SU-DHL-6 (cell line): ENCODE data around the gene BCKDK.

Experiments used
- H2AFZ ChIP-seq: fragments of 200-600 bp; sonication (generic); 2 replicates; pipeline ENCODE4 v1.6.1; 2014; ENCODE audit warnings: low read depth, mild to moderate bottlenecking, moderate library complexity, mixed read lengths, antibody characterized with exemption, low read length; ENCODE audit not compliant: severe bottlenecking
- H3F3A ChIP-seq: fragments of 200-600 bp; shearing (Covaris generic); 2 replicates; pipeline ENCODE4 v1.6.0; 2016; ENCODE audit warnings: antibody characterized with exemption, mild to moderate bottlenecking; ENCODE audit not compliant: insufficient read depth
- H3K27ac ChIP-seq: fragments of 200-600 bp; sonication (generic); 2 replicates; pipeline ENCODE4 v1.5.1; 2016; ENCODE audit warnings: low read depth, mild to moderate bottlenecking, low read length, moderate library complexity, mixed read lengths
- H3K27me3 ChIP-seq: fragments of 200-600 bp; sonication (generic), shearing (Covaris generic); 2 replicates; pipeline ENCODE4 v1.6.0; 2014; ENCODE audit warnings: mild to moderate bottlenecking, low read length
- H3K36me3 ChIP-seq: fragments of 200-600 bp; sonication (generic); 2 replicates; pipeline ENCODE4 v1.6.1; 2014; ENCODE audit warnings: mild to moderate bottlenecking, low read length, mixed read lengths
- H3K4me2 ChIP-seq: fragments of 300-600, 200-600 bp; shearing (Covaris generic), sonication (generic); 2 replicates; pipeline ENCODE4 v1.6.0; 2014; ENCODE audit warnings: low read length, low read depth, mild to moderate bottlenecking; ENCODE audit not compliant: poor library complexity, severe bottlenecking
- H3K4me3 ChIP-seq: fragments of 200-600 bp; sonication (generic); 2 replicates; pipeline ENCODE4 v1.5.1; 2014; ENCODE audit warnings: antibody characterized with exemption, low read length, mild to moderate bottlenecking, mixed read lengths; ENCODE audit not compliant: insufficient read depth, poor library complexity, severe bottlenecking
- H3K79me2 ChIP-seq: fragments of 200-600 bp; sonication (generic); 2 replicates; pipeline ENCODE4 v1.6.1; 2014; ENCODE audit warnings: mild to moderate bottlenecking, low read length, moderate library complexity; ENCODE audit not compliant: insufficient read depth
- H3K9ac ChIP-seq: fragments of 200-600 bp; sonication (generic); 2 replicates; pipeline ENCODE4 v1.7.0; 2014; ENCODE audit warnings: mild to moderate bottlenecking, low read length
- H3K9me2 ChIP-seq: fragments of 200-600 bp; sonication (generic); replicated peaks from 2 replicates; pipeline ENCODE4 v1.6.1; 2014; ENCODE audit warnings: low read length; ENCODE audit not compliant: insufficient read depth
- H3K9me3 ChIP-seq: fragments of 200-600 bp; sonication (generic); 2 replicates; pipeline ENCODE4 v1.6.1; 2014; ENCODE audit warnings: low read length, mixed read lengths; ENCODE audit not compliant: insufficient read depth
- H4K20me1 ChIP-seq: fragments of 200-600 bp; sonication (generic); 2 replicates; pipeline ENCODE4 v1.6.1; 2014; ENCODE audit warnings: low read depth, mild to moderate bottlenecking, antibody characterized with exemption, low read length, moderate library complexity, mixed read lengths
- EZH2phosphoT487 ChIP-seq: fragments of 200-600 bp; sonication (generic), shearing (Covaris generic); conservative IDR thresholded peaks from 2 replicates; pipeline ENCODE4 v1.6.1; 2018; ENCODE audit warnings: mild to moderate bottlenecking, antibody characterized with exemption, low read length, moderate library complexity, mixed read lengths
- TF ChIP-seq, protein P1 (sequence below): fragments of 200-600 bp; sonication (generic); IDR thresholded peaks from one replicate; pipeline ENCODE4 v1.5.1; 2017; ENCODE audit warnings: antibody characterized with exemption, mild to moderate bottlenecking, low read length, moderate library complexity; ENCODE audit not compliant: insufficient read depth, poor library complexity, severe bottlenecking

BCKDK gene

DNA sequence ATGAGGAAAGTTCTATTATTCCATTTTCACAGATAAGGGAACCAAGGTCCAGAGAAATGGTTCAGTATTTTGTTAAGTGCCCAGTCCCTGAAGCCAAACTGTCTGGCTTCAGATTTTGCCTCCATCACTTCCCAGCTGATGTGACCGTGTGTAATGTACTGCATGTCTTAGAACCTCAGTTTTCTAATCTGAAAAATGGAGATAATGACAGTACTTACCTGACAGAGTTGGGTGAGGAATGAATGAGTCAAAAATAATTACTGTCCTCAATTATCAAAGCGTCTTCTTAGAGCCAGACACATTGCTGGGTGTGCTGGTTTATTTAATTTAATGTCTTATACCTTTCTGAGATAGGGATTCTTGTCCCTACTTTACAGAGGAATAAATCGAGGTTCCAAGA, 40.8 kb upstream of the BCKDK start:
- Histone ChIP-seq H3K4me2 (no peak overlapping the region), H3K9me2 (no peaks in the 10 kb centered on the region), H3F3A (peaks cover 7% of the 10 kb centered on the region; the same call in 1 of the 2 replicates), H2AFZ (no peak overlapping the region), H3K79me2 (peaks cover 47% of the 10 kb centered on the region), H3K9ac (no peak overlapping the region), H3K27ac (no peak overlapping the region), H3K27me3 (no peaks in the 10 kb centered on the region), H3K4me3 (no peak overlapping the region), H3K9me3 (no peaks in the 10 kb centered on the region), H3K36me3 (no peaks in the 10 kb centered on the region), H4K20me1 (no peaks in the 10 kb centered on the region)
- TF ChIP-seq, protein P1, sequence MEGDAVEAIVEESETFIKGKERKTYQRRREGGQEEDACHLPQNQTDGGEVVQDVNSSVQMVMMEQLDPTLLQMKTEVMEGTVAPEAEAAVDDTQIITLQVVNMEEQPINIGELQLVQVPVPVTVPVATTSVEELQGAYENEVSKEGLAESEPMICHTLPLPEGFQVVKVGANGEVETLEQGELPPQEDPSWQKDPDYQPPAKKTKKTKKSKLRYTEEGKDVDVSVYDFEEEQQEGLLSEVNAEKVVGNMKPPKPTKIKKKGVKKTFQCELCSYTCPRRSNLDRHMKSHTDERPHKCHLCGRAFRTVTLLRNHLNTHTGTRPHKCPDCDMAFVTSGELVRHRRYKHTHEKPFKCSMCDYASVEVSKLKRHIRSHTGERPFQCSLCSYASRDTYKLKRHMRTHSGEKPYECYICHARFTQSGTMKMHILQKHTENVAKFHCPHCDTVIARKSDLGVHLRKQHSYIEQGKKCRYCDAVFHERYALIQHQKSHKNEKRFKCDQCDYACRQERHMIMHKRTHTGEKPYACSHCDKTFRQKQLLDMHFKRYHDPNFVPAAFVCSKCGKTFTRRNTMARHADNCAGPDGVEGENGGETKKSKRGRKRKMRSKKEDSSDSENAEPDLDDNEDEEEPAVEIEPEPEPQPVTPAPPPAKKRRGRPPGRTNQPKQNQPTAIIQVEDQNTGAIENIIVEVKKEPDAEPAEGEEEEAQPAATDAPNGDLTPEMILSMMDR: no peak
- no peak for TF ChIP-seq EZH2phosphoT487

DNA sequence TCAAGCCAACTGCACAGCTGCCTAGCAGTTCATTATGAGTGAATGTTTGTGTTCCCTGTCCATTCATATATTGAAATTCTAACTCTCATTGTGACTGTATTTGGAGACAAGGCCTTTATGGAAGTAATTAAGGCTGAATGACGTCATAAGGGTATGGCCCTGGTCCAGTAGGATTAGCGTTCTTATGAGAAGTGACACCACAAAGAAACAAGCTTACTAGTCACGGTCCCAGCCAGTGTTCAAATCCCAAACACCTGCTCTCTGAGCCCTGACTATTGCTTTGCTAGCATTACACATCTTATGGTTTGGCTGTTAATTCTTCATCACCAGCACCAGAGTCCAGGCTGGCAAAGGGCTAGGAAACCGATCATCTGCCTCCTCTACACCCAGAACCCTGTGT, 36.3 kb upstream of the BCKDK start:
- Histone ChIP-seq H4K20me1 (no peaks in the 10 kb centered on the region), H3K9me3 (no peaks in the 10 kb centered on the region), H3K4me3 (peak overlapping the region; percentile 79), H3K36me3 (no peaks in the 10 kb centered on the region), H3K79me2 (peaks cover 65% of the 10 kb centered on the region), H3K27me3 (no peaks in the 10 kb centered on the region), H3K27ac (peak overlapping the region; percentile 68; the same call in 1 of the 2 replicates), H3F3A (peaks cover 7% of the 10 kb centered on the region; the same call in 1 of the 2 replicates), H3K9me2 (no peaks in the 10 kb centered on the region), H2AFZ (no peak overlapping the region), H3K4me2 (peak overlapping the region; percentile 91), H3K9ac (peak overlapping the region; percentile 77)
- TF ChIP-seq EZH2phosphoT487: no peak
- TF ChIP-seq, protein P1: no peak

DNA sequence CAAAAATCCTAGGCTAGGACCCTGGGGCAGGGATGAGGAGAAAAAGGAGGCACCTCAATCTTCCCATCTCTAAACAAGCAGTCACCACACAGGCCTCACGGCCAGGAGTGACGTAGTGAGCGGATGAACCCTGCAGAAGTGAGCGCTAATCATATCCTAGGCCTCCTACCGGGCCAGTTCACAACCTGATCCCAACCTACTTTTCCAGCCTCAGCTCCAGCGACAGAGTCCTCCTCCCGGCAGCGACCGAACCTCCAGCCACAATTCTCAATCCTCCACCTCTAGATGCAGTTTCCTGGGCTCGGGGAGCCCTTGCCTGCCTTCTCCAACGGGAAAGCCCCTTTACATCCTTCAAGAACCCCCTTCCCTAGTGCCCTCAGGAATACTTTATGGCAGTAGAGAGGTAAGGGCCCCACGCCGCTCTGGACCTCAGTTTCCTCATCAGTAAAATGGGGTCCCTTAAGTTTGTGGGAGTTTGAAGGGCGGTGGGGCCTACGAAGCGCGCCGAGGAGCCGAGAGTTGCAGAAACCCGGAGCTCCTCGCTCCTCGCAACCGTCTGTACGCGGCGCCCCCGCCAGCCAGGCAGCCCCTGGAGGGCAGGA, 35.5 kb upstream of the BCKDK start:
- H3K36me3 ChIP-seq: no peaks in the 10 kb centered on the region
- peak overlapping the region; percentile 68 for H3K27ac ChIP-seq
- H2AFZ ChIP-seq: peak overlapping the region; percentile 77
- H3K27me3 ChIP-seq: no peaks in the 10 kb centered on the region
- no peak for TF ChIP-seq EZH2phosphoT487
- TF ChIP-seq, protein P1: no peak
- H3K4me2 ChIP-seq: peak overlapping the region; percentile 91
- H4K20me1 ChIP-seq: no peaks in the 10 kb centered on the region
- H3K79me2 ChIP-seq: peaks cover 62% of the 10 kb centered on the region
- H3K9me3 ChIP-seq: no peaks in the 10 kb centered on the region
- H3F3A ChIP-seq: peaks cover 7% of the 10 kb centered on the region; the same call in 1 of the 2 replicates
- H3K9ac ChIP-seq: peak overlapping the region; percentile 77
- H3K4me3 ChIP-seq: peak overlapping the region; percentile 79
- H3K9me2 ChIP-seq: no peaks in the 10 kb centered on the region
